ENCODE measurements around the gene SLC35B1.

DNA sequence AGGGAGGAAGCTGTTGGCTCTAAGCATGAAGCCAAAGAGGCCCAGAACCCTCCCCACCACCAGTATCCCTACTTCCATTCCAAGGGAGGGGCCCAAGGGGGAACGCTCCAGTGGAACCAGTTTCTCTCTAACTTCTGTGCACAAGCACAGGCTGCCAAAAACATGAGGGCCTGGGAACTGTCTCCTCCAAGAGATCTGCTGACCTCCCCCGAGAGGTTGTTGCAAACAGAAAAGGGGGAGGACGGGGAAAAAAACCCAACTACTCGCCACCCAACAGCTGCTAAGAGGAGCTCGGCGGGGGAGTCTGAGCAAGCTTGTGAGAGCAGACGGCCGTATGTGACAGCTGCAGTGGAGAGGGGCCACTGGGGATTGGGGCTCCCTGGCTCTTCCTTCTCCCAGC, 15.7 kb upstream of the SLC35B1 start:
- no peak for TF ChIP-seq CTCF (IDR thresholded peaks at IDR 0.05; ENCODE audit: low read depth, low read length)
- no peak for TF ChIP-seq EZH2phosphoT487 (IDR thresholded peaks at IDR 0.05; ENCODE audit: low read depth)
